Type B pancreatic cell (in vitro differentiated cells): ENCODE data around the gene ZNF454. TPM values are rescaled to one million over a fixed set of nuclear protein-coding genes. Genes with fewer than 3 reads are reported as not detected.

ENCODE experiments used
- DNase-seq: peaks from one replicate; pipeline ENCODE4 v3.0.0; 2021; ENCODE audit warnings: mixed read lengths; ENCODE audit not compliant: unreplicated experiment; ENCODE audit errors: extremely low spot score
- H3K27ac Mint-ChIP-seq: 2 replicates; pipeline ENCODE4 v1.8.0; 2021; ENCODE audit warnings: mild to moderate bottlenecking, mixed read lengths
- H3K27me3 Mint-ChIP-seq: 2 replicates; pipeline ENCODE4 v1.8.0; 2021; ENCODE audit warnings: mixed read lengths
- H3K36me3 Mint-ChIP-seq: 2 replicates; pipeline ENCODE4 v1.8.0; 2021; ENCODE audit warnings: mixed read lengths
- H3K4me1 Mint-ChIP-seq: one replicate; pipeline ENCODE4 v1.8.0; 2021; ENCODE audit warnings: mixed read lengths; ENCODE audit not compliant: unreplicated experiment
- H3K4me3 Mint-ChIP-seq: 2 replicates; pipeline ENCODE4 v1.8.0; 2021; ENCODE audit warnings: mild to moderate bottlenecking, mixed read lengths
- H3K9me3 Mint-ChIP-seq: 2 replicates; pipeline ENCODE4 v1.8.0; 2021; ENCODE audit warnings: mixed read lengths
- total RNA-seq: library from RNA; stranded (reverse); gene quantifications from 2 replicates; pipeline ENCODE4 v1.2.1, GENCODE V29; 2021; ENCODE audit warnings: low replicate concordance
- TF ChIP-seq, protein P1 (sequence below): fragments of 200-600 bp; sonication (generic); conservative IDR thresholded peaks from 2 replicates; pipeline ENCODE4 v1.5.0; 2021; ENCODE audit warnings: antibody characterized with exemption, mild to moderate bottlenecking

Gene ZNF454
- total RNA-seq, 1 donor from 2014 or later: not detected

DNA sequence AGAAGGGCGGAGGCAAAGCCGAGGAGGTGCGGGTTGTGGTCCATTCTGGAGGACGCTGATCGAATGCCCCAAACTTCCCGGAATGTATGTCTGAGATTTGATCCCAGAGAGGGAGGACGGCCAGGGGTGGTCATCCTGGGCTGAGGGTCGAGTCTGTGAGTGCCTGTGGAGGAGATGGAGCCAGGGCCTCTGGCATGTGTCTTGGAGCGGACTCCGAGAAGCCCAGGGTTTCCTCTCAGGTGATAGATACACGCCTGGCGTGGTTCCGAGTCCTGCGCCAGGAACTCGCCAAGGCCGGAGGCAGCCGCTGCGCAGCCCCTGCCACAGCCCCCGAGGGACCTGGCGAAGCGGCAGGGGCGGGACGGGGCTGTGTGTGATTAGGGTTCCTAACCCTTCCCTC lies 363 bp downstream of the ZNF454 start:
- TF ChIP-seq, protein P1, sequence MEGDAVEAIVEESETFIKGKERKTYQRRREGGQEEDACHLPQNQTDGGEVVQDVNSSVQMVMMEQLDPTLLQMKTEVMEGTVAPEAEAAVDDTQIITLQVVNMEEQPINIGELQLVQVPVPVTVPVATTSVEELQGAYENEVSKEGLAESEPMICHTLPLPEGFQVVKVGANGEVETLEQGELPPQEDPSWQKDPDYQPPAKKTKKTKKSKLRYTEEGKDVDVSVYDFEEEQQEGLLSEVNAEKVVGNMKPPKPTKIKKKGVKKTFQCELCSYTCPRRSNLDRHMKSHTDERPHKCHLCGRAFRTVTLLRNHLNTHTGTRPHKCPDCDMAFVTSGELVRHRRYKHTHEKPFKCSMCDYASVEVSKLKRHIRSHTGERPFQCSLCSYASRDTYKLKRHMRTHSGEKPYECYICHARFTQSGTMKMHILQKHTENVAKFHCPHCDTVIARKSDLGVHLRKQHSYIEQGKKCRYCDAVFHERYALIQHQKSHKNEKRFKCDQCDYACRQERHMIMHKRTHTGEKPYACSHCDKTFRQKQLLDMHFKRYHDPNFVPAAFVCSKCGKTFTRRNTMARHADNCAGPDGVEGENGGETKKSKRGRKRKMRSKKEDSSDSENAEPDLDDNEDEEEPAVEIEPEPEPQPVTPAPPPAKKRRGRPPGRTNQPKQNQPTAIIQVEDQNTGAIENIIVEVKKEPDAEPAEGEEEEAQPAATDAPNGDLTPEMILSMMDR: no peak
- Mint-ChIP-seq H3K27me3 (no peaks in the 10 kb centered on the region), H3K4me3 (no peak overlapping the region), H3K27ac (no peak overlapping the region), H3K36me3 (peaks cover 7% of the 10 kb centered on the region), H3K4me1 (no peaks in the 10 kb centered on the region), H3K9me3 (peaks cover 46% of the 10 kb centered on the region)
- DNase-seq: no peak

DNA sequence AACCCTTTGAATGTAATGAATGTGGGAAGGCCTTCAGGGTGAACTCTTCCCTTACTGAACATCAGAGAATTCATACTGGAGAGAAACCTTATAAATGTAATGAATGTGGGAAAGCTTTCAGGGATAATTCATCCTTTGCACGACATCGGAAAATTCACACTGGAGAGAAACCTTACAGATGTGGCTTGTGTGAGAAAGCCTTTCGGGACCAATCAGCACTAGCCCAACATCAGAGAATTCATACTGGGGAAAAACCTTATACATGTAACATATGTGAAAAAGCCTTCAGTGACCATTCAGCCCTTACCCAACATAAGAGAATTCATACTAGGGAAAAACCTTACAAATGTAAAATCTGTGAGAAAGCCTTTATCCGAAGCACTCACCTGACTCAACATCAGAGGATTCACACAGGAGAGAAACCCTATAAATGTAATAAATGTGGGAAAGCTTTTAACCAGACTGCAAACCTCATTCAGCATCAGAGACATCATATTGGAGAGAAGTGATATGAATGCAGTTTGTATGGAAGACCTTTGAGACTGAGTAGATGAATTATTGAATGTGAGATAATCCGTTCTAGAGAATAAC lies 24.6 kb downstream of the ZNF454 start:
- H3K4me3 Mint-ChIP-seq: no peak overlapping the region
- H3K36me3 Mint-ChIP-seq: peaks cover 10% of the 10 kb centered on the region
- no peak overlapping the region for H3K27ac Mint-ChIP-seq
- TF ChIP-seq, protein P1: no peak
- peaks cover 41% of the 10 kb centered on the region for H3K9me3 Mint-ChIP-seq
- no peaks in the 10 kb centered on the region for H3K27me3 Mint-ChIP-seq
- no peaks in the 10 kb centered on the region for H3K4me1 Mint-ChIP-seq
- no peak for DNase-seq

DNA sequence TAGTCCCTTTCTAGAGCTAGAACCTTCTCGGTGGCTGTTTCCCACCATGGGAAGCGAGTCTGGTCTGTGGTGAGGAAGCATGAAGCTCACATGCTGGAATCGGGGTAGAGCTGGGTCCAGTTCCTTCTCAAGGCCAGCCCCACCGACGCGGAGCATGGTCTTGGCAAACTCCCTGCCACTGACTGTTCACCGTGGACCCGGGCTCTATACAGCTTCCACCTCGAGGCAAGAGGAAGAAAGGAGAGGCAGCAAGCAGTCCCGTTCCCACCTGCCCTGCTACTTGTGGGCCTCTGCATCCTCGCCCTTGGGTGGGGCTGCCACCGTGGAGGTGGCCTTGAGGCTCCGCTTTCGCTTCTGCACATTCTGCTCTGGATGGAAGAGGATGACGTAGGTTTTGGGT lies 40.4 kb downstream of the ZNF454 start:
- no peak for DNase-seq
- Mint-ChIP-seq H3K36me3 (no peaks in the 10 kb centered on the region), H3K27ac (no peak overlapping the region), H3K4me1 (no peaks in the 10 kb centered on the region), H3K4me3 (no peak overlapping the region), H3K27me3 (no peaks in the 10 kb centered on the region), H3K9me3 (peaks cover 19% of the 10 kb centered on the region)
- TF ChIP-seq, protein P1: no peak

DNA sequence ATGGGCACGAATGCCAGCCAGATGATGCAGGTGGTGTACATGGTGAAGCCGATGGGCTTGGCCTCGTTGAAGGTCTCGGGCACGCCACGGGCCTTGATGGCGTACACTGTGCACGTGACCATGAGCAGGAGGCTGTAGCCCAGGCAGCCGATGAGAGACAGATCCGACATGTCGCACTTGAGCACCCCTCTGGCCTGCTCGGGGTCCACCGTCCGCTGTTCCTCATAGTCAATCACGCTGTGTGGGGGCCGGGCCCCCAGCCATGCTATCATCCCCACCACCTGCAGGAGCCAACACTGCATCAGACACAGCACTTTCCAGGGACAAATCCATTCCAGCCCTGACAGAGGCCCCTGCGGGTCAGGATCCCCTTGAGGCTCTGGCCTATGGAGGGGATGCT lies 41.9 kb downstream of the ZNF454 start:
- H3K9me3 Mint-ChIP-seq: peaks cover 11% of the 10 kb centered on the region
- no peak for DNase-seq
- TF ChIP-seq, protein P1: no peak
- H3K4me3 Mint-ChIP-seq: no peak overlapping the region
- no peaks in the 10 kb centered on the region for H3K4me1 Mint-ChIP-seq
- H3K36me3 Mint-ChIP-seq: no peaks in the 10 kb centered on the region
- H3K27ac Mint-ChIP-seq: no peak overlapping the region
- no peaks in the 10 kb centered on the region for H3K27me3 Mint-ChIP-seq

DNA sequence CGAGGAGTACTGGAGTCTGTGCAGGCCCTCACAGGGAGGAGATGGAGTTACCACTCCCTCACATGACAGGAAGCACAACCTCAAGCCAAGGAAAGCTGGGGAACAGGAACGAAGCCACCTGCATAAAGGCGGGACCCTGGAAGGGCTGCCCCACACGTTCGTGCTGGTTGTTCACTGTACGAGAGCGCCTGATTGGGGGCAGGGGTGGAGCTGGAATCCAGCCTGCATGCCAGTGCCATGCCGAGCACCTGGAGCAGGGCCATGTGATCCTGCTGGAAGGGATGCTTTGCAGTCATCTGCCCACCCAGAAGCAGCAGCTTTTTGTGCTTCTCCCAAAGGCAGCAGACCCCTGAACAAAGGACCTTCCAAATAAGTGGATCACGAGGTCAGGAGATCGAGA lies 42.7 kb downstream of the ZNF454 start:
- no peak overlapping the region for H3K27ac Mint-ChIP-seq
- DNase-seq: no peak
- H3K4me1 Mint-ChIP-seq: no peaks in the 10 kb centered on the region
- peaks cover 9% of the 10 kb centered on the region for H3K9me3 Mint-ChIP-seq
- TF ChIP-seq, protein P1: no peak
- H3K36me3 Mint-ChIP-seq: no peaks in the 10 kb centered on the region
- H3K27me3 Mint-ChIP-seq: no peaks in the 10 kb centered on the region
- H3K4me3 Mint-ChIP-seq: no peak overlapping the region
